ENCODE data around the gene NFATC2.
A peak's percentile ranks its signal among the peaks of the same experiment; 100 is the strongest.

NFATC2 gene

DNA sequence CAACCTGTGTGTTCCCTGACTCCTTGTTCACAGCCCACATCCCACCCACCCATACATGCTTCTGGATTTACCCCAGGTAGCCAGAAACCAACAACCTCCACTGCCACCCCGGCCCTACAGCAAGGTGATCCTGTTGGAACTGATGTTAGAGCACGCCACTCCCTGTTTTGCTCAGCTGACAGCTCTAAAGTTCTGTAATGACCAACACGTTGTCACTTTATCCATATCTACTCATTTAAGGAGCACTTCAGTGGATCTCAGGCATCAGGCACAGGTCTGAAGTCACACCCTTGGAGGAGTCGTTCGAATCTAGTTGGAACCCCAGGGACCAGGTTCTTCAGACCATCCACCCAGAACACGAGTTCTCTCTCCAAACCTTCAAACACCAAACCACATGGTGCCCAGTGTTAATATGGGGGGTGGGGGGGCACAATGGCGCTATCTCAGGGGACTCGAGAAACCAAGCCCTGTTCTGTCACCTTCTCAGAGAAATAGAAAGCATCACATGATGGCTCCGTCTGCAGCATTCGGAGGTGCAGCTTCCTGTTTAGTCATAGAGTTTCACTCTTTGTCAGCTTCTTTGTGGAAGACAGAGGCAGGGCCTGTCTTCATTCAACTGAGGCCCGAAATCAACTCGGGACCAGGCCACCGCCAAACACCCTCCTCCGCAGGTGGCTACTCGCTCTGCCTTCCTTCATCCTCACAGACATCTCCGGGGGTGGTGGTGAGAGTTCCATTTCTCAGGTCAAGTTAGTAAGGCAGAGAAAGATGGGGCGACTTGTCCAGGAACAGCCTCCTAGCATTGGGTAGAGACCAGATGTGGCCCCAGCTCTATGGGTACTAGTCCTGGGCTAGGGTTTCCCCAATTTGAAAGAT lies 142.2 kb downstream of the NFATC2 start:
- Histone ChIP-seq H3F3A (ENCODE audit: insufficient read depth) (peaks cover 14% of the 10 kb centered on the region; the same call in 1 of the 2 replicates), H3K79me2 (ENCODE audit: insufficient read depth, low read length) (no peaks in the 10 kb centered on the region), H3K4me2 (ENCODE audit: low read depth, low read length, poor library complexity, severe bottlenecking) (peak overlapping the region; percentile 34), H3K4me3 (ENCODE audit: insufficient read depth, low read length, poor library complexity, severe bottlenecking) (no peak overlapping the region), H2AFZ (ENCODE audit: low read depth, low read length, severe bottlenecking) (peak overlapping the region; percentile 42), H3K9me2 (replicated peaks; ENCODE audit: insufficient read depth, low read length) (no peaks in the 10 kb centered on the region), H3K36me3 (ENCODE audit: low read length) (no peaks in the 10 kb centered on the region), H3K9ac (ENCODE audit: low read length) (peak overlapping the region; percentile 32; the same call in 1 of the 2 replicates), H4K20me1 (ENCODE audit: low read depth, low read length) (no peaks in the 10 kb centered on the region), H3K27ac (ENCODE audit: low read depth, low read length) (peak overlapping the region; percentile 85), H3K27me3 (ENCODE audit: low read length) (no peaks in the 10 kb centered on the region), H3K9me3 (ENCODE audit: insufficient read depth, low read length) (no peaks in the 10 kb centered on the region)
- TF ChIP-seq, protein P1, sequence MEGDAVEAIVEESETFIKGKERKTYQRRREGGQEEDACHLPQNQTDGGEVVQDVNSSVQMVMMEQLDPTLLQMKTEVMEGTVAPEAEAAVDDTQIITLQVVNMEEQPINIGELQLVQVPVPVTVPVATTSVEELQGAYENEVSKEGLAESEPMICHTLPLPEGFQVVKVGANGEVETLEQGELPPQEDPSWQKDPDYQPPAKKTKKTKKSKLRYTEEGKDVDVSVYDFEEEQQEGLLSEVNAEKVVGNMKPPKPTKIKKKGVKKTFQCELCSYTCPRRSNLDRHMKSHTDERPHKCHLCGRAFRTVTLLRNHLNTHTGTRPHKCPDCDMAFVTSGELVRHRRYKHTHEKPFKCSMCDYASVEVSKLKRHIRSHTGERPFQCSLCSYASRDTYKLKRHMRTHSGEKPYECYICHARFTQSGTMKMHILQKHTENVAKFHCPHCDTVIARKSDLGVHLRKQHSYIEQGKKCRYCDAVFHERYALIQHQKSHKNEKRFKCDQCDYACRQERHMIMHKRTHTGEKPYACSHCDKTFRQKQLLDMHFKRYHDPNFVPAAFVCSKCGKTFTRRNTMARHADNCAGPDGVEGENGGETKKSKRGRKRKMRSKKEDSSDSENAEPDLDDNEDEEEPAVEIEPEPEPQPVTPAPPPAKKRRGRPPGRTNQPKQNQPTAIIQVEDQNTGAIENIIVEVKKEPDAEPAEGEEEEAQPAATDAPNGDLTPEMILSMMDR (IDR thresholded peaks at IDR 0.05; ENCODE audit: insufficient read depth, low read length, poor library complexity, severe bottlenecking): no peak
- no peak for TF ChIP-seq EZH2phosphoT487 (conservative IDR thresholded peaks at IDR 0.05; ENCODE audit: low read length)

DNA sequence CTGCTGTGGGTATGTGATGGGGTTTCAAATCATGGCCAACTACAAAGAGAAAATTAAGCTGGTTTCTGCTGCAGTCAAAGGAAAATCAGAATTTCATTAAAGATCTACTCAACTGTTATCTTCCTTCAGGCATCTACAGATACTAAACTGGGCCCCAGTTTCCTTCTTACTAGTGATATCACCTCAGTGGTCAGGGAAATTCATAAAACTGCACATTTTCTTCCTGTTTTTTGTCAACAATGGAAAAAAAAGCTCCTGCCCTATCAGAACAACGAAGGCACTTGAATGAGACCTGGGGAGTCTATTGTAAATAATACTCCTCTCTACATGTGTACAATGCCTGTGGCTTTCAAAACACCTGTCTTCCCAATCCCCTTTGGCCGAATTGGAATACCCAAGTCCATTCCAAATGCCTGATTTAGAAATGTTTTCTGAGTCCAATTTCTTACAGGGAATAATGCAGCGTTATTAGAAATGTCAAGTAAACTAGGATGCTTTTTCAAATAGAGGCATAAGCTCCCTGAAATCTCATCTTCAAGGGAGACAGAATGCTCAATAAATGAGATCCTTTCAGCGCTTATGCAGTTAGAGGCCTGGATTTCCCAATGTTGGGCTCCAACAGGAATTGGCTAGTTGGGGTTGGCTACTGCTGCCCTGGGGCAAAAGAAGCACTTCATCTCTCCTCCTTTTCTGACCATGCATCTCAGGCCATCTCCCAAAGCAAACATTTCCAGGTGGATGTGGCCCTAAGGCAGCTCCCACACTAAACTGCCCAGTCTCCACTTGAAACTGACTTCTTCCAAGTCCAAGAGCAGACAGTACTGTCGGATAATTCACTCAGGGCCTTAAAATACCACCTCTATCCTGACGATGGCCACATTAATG lies 143.3 kb downstream of the NFATC2 start:
- Histone ChIP-seq H3K27ac (ENCODE audit: low read depth, low read length) (no peak overlapping the region), H3F3A (ENCODE audit: insufficient read depth) (peaks cover 12% of the 10 kb centered on the region; the same call in 1 of the 2 replicates), H3K4me2 (ENCODE audit: low read depth, low read length, poor library complexity, severe bottlenecking) (no peak overlapping the region), H3K4me3 (ENCODE audit: insufficient read depth, low read length, poor library complexity, severe bottlenecking) (no peak overlapping the region), H3K9me3 (ENCODE audit: insufficient read depth, low read length) (no peaks in the 10 kb centered on the region), H2AFZ (ENCODE audit: low read depth, low read length, severe bottlenecking) (no peak overlapping the region), H3K27me3 (ENCODE audit: low read length) (no peaks in the 10 kb centered on the region), H4K20me1 (ENCODE audit: low read depth, low read length) (no peaks in the 10 kb centered on the region), H3K9me2 (replicated peaks; ENCODE audit: insufficient read depth, low read length) (no peaks in the 10 kb centered on the region), H3K36me3 (ENCODE audit: low read length) (no peaks in the 10 kb centered on the region), H3K9ac (ENCODE audit: low read length) (no peak overlapping the region), H3K79me2 (ENCODE audit: insufficient read depth, low read length) (no peaks in the 10 kb centered on the region)
- TF ChIP-seq, protein P1 (IDR thresholded peaks at IDR 0.05; ENCODE audit: insufficient read depth, low read length, poor library complexity, severe bottlenecking): no peak
- TF ChIP-seq EZH2phosphoT487 (conservative IDR thresholded peaks at IDR 0.05; ENCODE audit: low read length): no peak

DNA sequence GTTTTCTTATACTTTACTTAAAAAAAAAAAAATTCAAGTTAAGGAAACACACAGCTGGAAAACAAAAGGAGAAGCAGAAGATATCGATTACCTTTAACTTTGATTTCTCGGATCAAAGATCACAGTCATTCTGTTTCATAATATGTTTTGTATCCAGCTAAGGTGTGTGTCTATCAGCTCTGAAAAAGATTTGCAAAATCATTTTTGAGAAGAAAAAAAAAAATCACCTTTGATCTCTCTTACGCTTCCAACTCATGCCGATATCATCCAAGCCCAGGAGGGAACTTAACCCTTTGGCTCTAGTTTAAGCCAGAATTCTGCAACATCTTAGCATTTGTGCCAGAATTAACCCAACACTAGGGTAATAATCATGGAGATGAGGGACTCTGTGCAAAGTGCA lies 144.0 kb downstream of the NFATC2 start:
- H3K36me3 ChIP-seq (ENCODE audit: low read length): no peaks in the 10 kb centered on the region
- no peaks in the 10 kb centered on the region for H3K27me3 ChIP-seq (ENCODE audit: low read length)

More for the DNA sequence above, 144.0 kb downstream of the NFATC2 start:
- Histone ChIP-seq H4K20me1 (ENCODE audit: low read depth, low read length) (no peaks in the 10 kb centered on the region), H3K9ac (ENCODE audit: low read length) (no peak overlapping the region), H3K9me2 (replicated peaks; ENCODE audit: insufficient read depth, low read length) (no peaks in the 10 kb centered on the region), H2AFZ (ENCODE audit: low read depth, low read length, severe bottlenecking) (no peak overlapping the region), H3K79me2 (ENCODE audit: insufficient read depth, low read length) (no peaks in the 10 kb centered on the region), H3F3A (ENCODE audit: insufficient read depth) (peaks cover 9% of the 10 kb centered on the region; the same call in 1 of the 2 replicates), H3K4me2 (ENCODE audit: low read depth, low read length, poor library complexity, severe bottlenecking) (no peak overlapping the region), H3K9me3 (ENCODE audit: insufficient read depth, low read length) (no peaks in the 10 kb centered on the region), H3K27ac (ENCODE audit: low read depth, low read length) (no peak overlapping the region), H3K4me3 (ENCODE audit: insufficient read depth, low read length, poor library complexity, severe bottlenecking) (no peak overlapping the region)
- TF ChIP-seq EZH2phosphoT487 (conservative IDR thresholded peaks at IDR 0.05; ENCODE audit: low read length): no peak

Data from SU-DHL-6 (cell line).